ENCODE results near the gene CFTR.

DNA sequence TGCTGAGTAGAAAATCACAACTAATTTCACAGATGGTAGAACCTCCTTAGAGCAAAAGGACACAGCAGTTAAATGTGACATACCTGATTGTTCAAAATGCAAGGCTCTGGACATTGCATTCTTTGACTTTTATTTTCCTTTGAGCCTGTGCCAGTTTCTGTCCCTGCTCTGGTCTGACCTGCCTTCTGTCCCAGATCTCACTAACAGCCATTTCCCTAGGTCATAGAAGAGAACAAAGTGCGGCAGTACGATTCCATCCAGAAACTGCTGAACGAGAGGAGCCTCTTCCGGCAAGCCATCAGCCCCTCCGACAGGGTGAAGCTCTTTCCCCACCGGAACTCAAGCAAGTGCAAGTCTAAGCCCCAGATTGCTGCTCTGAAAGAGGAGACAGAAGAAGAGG lies 186.9 kb downstream of the CFTR start:
- TF ChIP-seq, protein P1, sequence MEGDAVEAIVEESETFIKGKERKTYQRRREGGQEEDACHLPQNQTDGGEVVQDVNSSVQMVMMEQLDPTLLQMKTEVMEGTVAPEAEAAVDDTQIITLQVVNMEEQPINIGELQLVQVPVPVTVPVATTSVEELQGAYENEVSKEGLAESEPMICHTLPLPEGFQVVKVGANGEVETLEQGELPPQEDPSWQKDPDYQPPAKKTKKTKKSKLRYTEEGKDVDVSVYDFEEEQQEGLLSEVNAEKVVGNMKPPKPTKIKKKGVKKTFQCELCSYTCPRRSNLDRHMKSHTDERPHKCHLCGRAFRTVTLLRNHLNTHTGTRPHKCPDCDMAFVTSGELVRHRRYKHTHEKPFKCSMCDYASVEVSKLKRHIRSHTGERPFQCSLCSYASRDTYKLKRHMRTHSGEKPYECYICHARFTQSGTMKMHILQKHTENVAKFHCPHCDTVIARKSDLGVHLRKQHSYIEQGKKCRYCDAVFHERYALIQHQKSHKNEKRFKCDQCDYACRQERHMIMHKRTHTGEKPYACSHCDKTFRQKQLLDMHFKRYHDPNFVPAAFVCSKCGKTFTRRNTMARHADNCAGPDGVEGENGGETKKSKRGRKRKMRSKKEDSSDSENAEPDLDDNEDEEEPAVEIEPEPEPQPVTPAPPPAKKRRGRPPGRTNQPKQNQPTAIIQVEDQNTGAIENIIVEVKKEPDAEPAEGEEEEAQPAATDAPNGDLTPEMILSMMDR (IDR thresholded peaks at IDR 0.05), result no peak
- TF ChIP-seq POLR2A (IDR thresholded peaks at IDR 0.05), result no peak
- no peak for TF ChIP-seq POLR2AphosphoS5 (IDR thresholded peaks at IDR 0.05)

All from transverse colon (tissue), 4 donors.